Mononuclear cell (primary cell): ENCODE measurements around the gene CLPTM1L. TPM values are rescaled to one million over a fixed set of nuclear protein-coding genes. Genes with fewer than 3 reads are reported as not detected.

Experiments
- H3K27me3 ChIP-seq: 2 replicates; pipeline ENCODE4 v1.6.0; 2011; ENCODE audit warnings: low read length, control low read depth; ENCODE audit not compliant: insufficient read depth
- H3K4me1 ChIP-seq: 2 replicates; pipeline ENCODE4 v1.5.1; 2011; ENCODE audit warnings: mild to moderate bottlenecking, low read length, control low read depth; ENCODE audit not compliant: insufficient read depth
- H3K4me3 ChIP-seq: 2 replicates; pipeline ENCODE4 v1.5.1; 2011; ENCODE audit warnings: mild to moderate bottlenecking, low read length, moderate library complexity
- H3K9me3 ChIP-seq: 2 replicates; pipeline ENCODE4 v1.5.1; 2011; ENCODE audit warnings: low read depth, mild to moderate bottlenecking, control low read depth, low read length
- total RNA-seq: library from RNA; depleted of rRNA; stranded (reverse); fragments of >200 nt; gene quantifications from one replicate; pipeline ENCODE4 v1.2.3, GENCODE V29; 2012

CLPTM1L gene, protein sequence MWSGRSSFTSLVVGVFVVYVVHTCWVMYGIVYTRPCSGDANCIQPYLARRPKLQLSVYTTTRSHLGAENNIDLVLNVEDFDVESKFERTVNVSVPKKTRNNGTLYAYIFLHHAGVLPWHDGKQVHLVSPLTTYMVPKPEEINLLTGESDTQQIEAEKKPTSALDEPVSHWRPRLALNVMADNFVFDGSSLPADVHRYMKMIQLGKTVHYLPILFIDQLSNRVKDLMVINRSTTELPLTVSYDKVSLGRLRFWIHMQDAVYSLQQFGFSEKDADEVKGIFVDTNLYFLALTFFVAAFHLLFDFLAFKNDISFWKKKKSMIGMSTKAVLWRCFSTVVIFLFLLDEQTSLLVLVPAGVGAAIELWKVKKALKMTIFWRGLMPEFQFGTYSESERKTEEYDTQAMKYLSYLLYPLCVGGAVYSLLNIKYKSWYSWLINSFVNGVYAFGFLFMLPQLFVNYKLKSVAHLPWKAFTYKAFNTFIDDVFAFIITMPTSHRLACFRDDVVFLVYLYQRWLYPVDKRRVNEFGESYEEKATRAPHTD
- total RNA-seq = 46.8 TPM

DNA sequence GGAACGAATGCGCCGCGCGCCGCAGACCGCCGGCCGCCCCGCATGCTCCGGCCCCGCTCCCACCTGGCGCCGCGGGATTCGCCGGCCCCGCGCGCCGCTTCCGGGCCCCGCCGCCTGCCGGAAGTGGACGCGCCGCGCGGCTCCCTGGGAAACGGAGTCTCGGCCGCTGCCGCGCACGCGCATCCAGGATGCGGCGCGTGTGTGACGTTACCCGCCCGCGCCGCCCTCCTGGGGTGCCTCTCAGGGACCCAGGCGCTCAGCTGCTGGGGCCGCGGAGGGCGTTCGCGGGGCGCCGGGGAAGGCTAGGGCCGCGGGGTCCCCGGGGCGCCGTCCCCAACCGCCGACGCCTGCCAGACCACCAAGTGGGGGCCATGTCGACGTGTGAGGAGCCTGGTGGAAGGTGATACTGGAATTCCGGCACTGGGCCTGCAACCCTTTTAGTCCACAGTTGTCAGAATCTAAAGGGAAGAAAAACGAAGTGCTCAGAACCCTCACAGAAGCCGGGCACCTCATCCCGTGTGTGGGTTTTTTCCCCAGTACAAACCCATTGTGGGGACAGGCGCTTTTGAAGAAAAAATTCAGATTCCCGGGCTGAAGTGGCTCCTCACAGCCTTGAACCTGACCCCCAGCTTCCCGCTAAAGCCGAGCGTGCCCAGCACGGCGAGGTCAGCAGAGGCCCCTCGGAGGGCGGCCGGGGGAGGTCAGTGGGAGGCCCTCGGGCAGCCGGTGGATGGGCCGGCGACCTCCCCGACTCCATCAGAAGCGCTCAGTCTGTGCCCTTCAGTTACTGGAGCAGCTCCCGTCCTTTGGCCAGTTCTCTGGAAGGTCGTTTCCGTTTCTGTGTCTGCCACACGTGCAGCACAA lies at the start of gene CLPTM1L:
Gene CLPTM1L, minus strand, starts transcription at position 125 of the 864 bp plus-strand sequence. CDS start 258 bp downstream, outside the sequence.
- peak within 1 kb of the TSS; percentile 78 for H3K4me3 ChIP-seq
- H3K4me1 ChIP-seq = peaks cover 23% of the 10 kb centered on the region
- no peaks in the 10 kb centered on the region for H3K9me3 ChIP-seq
- no peaks in the 10 kb centered on the region for H3K27me3 ChIP-seq

DNA sequence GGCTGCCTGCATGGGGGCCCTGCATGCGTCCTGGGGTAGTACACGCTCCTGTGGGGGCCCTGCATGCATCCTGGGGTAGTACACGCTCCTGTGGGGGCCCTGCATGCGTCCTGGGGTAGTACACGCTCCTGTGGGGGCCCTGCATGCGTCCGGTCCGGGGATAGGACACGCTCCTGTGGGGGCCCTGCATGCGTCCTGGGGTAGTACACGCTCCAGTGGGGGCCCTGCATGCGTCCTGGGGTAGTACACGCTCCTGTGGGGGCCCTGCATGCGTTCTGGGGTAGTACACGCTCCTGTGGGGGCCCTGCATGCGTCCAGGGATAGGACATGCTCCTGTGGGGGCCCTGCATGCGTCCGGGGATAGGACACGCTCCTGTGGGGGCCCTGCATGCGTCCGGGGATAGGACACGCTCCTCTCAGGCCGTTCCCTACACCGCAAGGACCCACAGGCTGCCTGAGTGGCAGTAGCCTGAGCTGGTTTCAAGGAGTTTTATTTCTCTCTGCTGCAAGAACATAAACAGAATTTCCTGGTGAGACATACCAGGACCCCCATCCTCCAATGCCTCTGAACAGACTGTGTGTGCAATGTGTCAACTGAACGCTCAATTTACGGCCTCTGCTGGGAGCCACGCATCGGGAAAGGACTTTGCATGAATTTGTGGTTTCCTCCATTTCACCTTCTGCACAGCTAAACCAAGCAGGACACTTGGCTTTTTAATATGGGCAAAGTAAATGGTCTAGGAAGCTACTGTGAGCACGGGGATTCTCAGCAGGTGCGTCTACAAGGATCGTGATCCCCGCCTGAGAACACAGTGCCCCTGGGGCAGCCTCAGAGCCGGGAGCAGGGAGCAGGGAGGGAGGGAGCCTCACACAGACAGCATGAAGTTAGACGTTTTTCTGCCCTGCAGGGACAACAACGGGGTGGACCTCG lies 48.9 kb upstream of the CLPTM1L start:
- Histone ChIP-seq H3K9me3 (no peaks in the 10 kb centered on the region), H3K4me3 (no peak overlapping the region), H3K4me1 (no peaks in the 10 kb centered on the region), H3K27me3 (no peaks in the 10 kb centered on the region)

DNA sequence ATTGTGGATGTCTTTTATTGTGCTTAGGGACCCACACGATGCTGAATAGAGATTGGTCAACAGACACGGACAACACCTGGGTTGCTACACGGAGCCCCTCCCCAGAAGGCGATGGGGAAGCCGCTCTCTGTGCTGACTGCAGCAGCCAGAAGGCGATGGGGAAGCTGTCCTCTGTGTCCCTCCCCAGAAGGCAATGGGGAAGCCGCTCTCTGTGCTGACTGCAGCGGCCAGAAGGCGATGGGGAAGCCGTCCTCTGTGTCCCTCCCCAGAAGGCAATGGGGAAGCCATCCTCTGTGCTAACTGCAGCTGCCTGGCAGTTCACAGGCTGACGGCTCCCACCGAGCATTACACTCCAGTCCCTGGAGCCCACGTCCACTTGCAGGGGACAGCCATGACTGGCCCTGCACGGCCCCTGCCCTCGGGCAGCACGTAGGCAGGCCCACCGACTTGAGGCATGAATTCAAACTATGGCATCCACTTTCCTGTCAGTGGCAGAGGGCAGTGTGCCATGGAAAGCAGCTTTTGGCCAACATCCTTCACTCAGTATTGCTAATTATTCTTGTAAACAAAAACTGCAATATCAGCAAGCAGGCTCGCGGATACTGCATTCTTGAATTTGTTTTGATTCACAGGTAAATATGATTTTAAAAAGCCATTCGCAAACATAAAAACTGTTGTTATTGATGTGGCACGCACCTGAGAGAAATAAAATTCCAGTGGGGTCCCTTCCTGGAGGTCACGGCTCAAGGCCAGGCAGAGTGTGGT lies 48.1 kb upstream of the CLPTM1L start:
- Histone ChIP-seq H3K27me3 (no peaks in the 10 kb centered on the region), H3K4me3 (no peak overlapping the region), H3K9me3 (no peaks in the 10 kb centered on the region), H3K4me1 (no peaks in the 10 kb centered on the region)

DNA sequence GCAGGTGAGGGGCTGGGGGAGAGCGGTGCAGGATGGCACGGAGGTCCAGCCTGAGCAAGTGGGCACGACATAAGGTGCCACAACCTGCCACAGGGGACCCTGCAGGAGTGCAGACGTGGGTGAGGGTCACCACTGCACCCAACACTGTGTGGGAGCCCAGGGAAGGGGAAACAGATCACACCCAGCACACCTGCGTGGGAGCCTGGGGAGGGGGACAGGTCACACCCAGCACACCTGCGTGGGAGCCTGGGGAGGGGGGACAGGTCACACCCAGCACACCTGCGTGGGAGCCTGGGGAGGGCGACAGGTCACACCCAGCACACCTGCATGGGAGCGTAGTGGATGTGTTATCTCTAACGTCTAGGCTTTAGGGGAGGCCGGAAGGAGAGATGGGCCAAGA lies 47.4 kb upstream of the CLPTM1L start:
- Histone ChIP-seq H3K27me3 (no peaks in the 10 kb centered on the region), H3K9me3 (no peaks in the 10 kb centered on the region), H3K4me1 (no peaks in the 10 kb centered on the region), H3K4me3 (no peak overlapping the region)

- peaks cover 4% of the 10 kb centered on the region for H3K4me1 ChIP-seq
- no peaks in the 10 kb centered on the region for H3K9me3 ChIP-seq
- no peaks in the 10 kb centered on the region for H3K27me3 ChIP-seq
- H3K4me3 ChIP-seq = no peak overlapping the region
Observed at GRCh38 chr5:1391691-1392090, 46.8 kb upstream of the CLPTM1L start.

DNA sequence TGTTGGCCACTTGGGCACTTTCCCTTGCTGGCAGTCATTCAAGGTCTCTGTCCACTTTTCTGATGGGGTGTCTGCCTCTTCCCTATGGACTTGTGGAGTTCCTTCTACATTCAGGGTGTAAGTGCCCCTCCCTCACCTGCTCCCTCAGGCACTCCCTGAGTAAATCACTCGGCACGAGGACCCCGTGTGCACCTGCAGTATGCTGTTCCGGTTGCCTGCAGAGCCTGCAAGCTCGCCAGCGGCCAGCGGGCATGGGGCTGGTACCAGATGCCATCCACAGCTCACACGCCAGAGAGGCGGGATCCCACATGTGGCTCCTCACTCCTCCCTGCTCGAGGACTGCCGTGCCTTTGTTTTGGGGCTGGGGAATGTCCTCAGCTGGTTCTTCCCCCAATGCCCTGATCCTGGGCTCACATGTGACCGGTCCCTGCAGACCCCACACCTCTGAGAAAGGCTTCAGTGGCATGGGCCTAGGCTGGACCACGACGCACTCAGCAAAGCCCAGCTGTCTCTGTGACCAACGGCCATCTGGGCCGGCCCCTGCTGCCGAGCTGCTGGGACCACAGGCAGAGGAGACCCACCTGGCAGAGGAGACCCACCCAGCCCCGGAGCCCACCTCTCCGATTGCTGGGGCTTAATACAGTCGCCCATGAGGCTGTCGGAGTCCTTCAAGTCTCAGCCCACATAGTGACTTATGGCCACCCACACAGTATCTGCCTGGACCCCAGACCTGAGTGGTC lies 46.1 kb upstream of the CLPTM1L start:
- peaks cover 10% of the 10 kb centered on the region for H3K4me1 ChIP-seq
- H3K9me3 ChIP-seq = no peaks in the 10 kb centered on the region
- H3K4me3 ChIP-seq = no peak overlapping the region
- no peaks in the 10 kb centered on the region for H3K27me3 ChIP-seq

DNA sequence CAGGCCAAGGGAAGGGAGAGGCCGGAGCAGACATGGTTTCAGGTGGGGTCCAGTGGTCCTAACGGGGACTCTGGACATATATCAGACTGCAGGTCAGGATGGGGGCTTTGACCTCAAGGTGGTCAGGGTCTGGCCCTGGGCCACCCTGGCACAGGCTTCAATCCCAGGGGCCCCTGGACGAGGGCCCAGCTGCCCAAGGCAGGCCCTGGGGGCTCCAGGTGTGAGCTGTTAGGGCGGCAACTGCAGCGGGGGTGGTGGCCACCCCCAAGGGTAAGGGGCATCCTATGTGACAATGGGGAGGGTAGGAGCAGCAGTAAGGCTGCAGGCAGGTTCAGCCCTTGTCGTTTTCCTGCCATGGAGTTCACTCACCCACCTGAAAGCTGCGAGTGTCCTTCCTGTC lies 45.4 kb upstream of the CLPTM1L start:
- no peaks in the 10 kb centered on the region for H3K27me3 ChIP-seq

GRCh38 chr5:1388383-1388967 lies 43.6 kb upstream of the CLPTM1L start:
- peaks cover 16% of the 10 kb centered on the region for H3K4me1 ChIP-seq
- no peaks in the 10 kb centered on the region for H3K27me3 ChIP-seq
- H3K9me3 ChIP-seq = no peaks in the 10 kb centered on the region
- no peak overlapping the region for H3K4me3 ChIP-seq

More for the DNA sequence above, 45.4 kb upstream of the CLPTM1L start:
- H3K4me3 ChIP-seq = no peak overlapping the region
- peaks cover 14% of the 10 kb centered on the region for H3K4me1 ChIP-seq
- no peaks in the 10 kb centered on the region for H3K9me3 ChIP-seq

DNA sequence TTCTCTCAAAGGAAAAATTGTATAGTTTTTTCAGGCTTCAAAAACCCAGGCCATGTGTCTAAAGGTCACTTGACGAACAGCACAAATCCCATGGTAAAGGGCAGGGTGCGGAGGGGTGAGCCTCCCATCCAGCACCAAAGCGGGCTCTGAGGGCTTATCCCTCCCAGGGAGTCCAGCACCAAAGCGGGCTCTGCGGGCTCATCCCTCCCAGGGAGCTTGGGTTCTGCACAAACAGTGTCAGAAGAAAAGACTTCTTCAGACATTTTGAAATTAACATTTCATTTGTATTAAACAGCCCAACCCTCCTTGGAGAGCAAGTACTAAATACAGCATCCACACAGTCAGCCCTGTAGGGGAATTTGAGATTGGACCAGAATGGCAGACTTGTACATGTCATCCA lies 43.0 kb upstream of the CLPTM1L start:
- H3K27me3 ChIP-seq = no peaks in the 10 kb centered on the region
- H3K4me1 ChIP-seq = peaks cover 16% of the 10 kb centered on the region
- no peak overlapping the region for H3K4me3 ChIP-seq
- no peaks in the 10 kb centered on the region for H3K9me3 ChIP-seq

DNA sequence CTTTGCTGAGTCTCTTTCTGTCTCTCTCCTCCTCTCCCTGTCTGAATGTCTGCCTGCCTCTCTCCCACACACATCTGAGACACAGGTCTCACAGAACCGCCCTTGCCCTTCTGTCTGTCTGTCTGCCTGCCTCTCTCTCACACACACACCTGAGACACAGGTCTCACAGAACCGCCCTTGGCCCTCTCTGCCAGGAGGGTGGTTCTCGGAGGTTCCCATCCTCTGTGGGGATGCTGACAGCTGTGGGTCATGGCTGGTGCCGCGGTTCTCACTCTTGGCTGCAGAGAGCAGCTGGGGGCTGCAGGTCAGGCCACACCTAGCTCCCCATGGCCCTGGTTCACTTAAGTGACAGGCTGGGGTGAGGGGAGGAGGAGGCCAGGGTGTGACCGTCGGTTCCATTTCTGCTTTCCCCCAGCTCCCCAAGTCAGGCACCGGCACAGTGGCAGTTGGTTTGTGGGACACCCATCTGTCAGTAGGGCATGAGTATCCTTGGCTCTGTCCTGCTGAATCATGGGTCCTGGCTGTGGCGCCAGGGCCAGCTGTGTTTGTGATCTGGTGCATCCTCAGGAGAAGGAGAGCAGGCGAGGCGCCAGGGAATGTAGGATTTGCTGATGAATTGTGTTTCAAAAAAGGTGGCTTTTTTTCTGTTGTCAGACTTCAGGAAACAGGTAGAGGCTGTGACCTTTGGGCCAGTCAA lies 42.3 kb upstream of the CLPTM1L start:
- H3K4me1 ChIP-seq = peaks cover 16% of the 10 kb centered on the region
- no peaks in the 10 kb centered on the region for H3K27me3 ChIP-seq
- H3K9me3 ChIP-seq = no peaks in the 10 kb centered on the region
- H3K4me3 ChIP-seq = no peak overlapping the region

- H3K27me3 ChIP-seq = no peaks in the 10 kb centered on the region
- H3K4me3 ChIP-seq = peak overlapping the region; percentile 58
- H3K4me1 ChIP-seq = peaks cover 16% of the 10 kb centered on the region
- H3K9me3 ChIP-seq = no peaks in the 10 kb centered on the region
Observed at GRCh38 chr5:1386274-1386717, 41.4 kb upstream of the CLPTM1L start.

GRCh38 chr5:1385395-1386273 lies 40.7 kb upstream of the CLPTM1L start:
- H3K9me3 ChIP-seq = no peaks in the 10 kb centered on the region
- peak overlapping the region; percentile 58 for H3K4me3 ChIP-seq
- H3K27me3 ChIP-seq = no peaks in the 10 kb centered on the region
- peaks cover 19% of the 10 kb centered on the region for H3K4me1 ChIP-seq
